K562 (cell line): ENCODE results near the gene FATE1. TPM values are rescaled to one million over a fixed set of nuclear protein-coding genes. Genes with fewer than 3 reads are reported as not detected.

Experiments
- ATAC-seq: fragments of 200-7000 bp; cut with Tn5 transposase; 3 replicates; pipeline ENCODE4 v1.9.1; 2020; ENCODE audit warnings: moderate library complexity
- BruUV-seq: library from RNA; stranded (reverse); fragments of 400-500 nt; replicated peaks from 2 replicates; lab custom pipeline; 2021; lab: Mats Ljungman, UMichigan
- CTCF ChIA-PET: fragments of 300-600 bp; formaldehyde crosslinking; extraction: SDS; loops from one replicate; lab custom pipeline; 2021; ENCODE audit warnings: low intra/inter-chr PET ratio; lab: Yijun Ruan, JAX
- POLR2A ChIA-PET: fragments of 300-600, 350-650 bp; sonication (Branson Sonifier 250); formaldehyde crosslinking; extraction: SDS; loops from one replicate; lab custom pipeline; 2021; ENCODE audit warnings: antibody characterized with exemption, inconsistent platforms; lab: Yijun Ruan, JAX
- DNase-seq, 4 experiments: peaks; one replicate each; pipeline versions ENCODE4 v3.0.0 to v3.0.0-alpha.2; 2011 to 2018; ENCODE audit warnings: low spot score in 3 of 4, mixed read lengths in 3 of 4; ENCODE audit errors: extremely low read depth in 1 of 4
- FAIRE-seq: peaks from 2 replicates; lab custom pipeline; 2011; peaks lifted over from hg19 to GRCh38; lab: Jason Lieb, UNC
- H2AFZ ChIP-seq: 2 replicates; pipeline ENCODE4 v1.6.0; 2011; ENCODE audit warnings: low read depth, low read length, control low read depth, inconsistent platforms
- H3K27ac ChIP-seq: fragments of 200-600 bp; 3 replicates; pipeline ENCODE4 v1.8.0; 2011; ENCODE audit warnings: low read depth, mild to moderate bottlenecking, control low read depth, inconsistent platforms, low read length, moderate library complexity, mixed read lengths; ENCODE audit errors: extremely low read depth
- H3K27me3 ChIP-seq, 2 experiments: fragments of 300-600 bp in 1 of 2; 2 replicates in 1 of 2; 3 replicates in 1 of 2; pipeline versions ENCODE4 v1.6.0 to v1.8.0; 2011; ENCODE audit warnings: inconsistent platforms in 2 of 2, low read length in 2 of 2, mild to moderate bottlenecking in 1 of 2, mixed read lengths in 1 of 2, moderate library complexity in 1 of 2; ENCODE audit not compliant: control insufficient read depth in 2 of 2, insufficient read depth in 2 of 2
- H3K36me3 ChIP-seq: fragments of 300-600 bp; 3 replicates; pipeline ENCODE4 v1.8.0; 2011; ENCODE audit warnings: mild to moderate bottlenecking, low read length, inconsistent platforms; ENCODE audit not compliant: control insufficient read depth, insufficient read depth
- H3K4me1 ChIP-seq, 2 experiments: fragments of 200-600 bp in 1 of 2; replicated peaks in 1 of 2; 2 replicates in 1 of 2; 3 replicates in 1 of 2; pipeline versions ENCODE4 v1.5.1 to v1.8.0; 2011; ENCODE audit warnings: inconsistent platforms in 2 of 2, low read length in 2 of 2, mild to moderate bottlenecking in 1 of 2, mixed read lengths in 1 of 2, moderate library complexity in 1 of 2; ENCODE audit not compliant: control insufficient read depth in 2 of 2, insufficient read depth in 2 of 2
- H3K4me2 ChIP-seq: 2 replicates; pipeline ENCODE4 v1.6.1; 2011; ENCODE audit warnings: low read length, control low read depth, inconsistent platforms, mixed read lengths; ENCODE audit not compliant: insufficient read depth
- H3K4me3 ChIP-seq: fragments of 200-600 bp; sonication (generic), shearing (Covaris generic); 2 replicates; pipeline ENCODE4 v1.5.1; 2016; ENCODE audit warnings: control low read depth, inconsistent platforms
- H3K79me2 ChIP-seq: fragments of 200-600 bp; 3 replicates; pipeline ENCODE4 v1.8.0; 2011; ENCODE audit warnings: low read length, inconsistent platforms; ENCODE audit not compliant: control insufficient read depth, insufficient read depth
- H3K9ac ChIP-seq, 2 experiments: 2 replicates each; pipeline versions ENCODE4 v1.6.0 to v1.6.1; 2011; ENCODE audit warnings: low read depth in 2 of 2, low read length in 2 of 2, control low read depth in 1 of 2, inconsistent platforms in 1 of 2, mild to moderate bottlenecking in 1 of 2, mixed read lengths in 1 of 2; ENCODE audit not compliant: insufficient read depth in 1 of 2
- H3K9me1 ChIP-seq: one replicate; pipeline ENCODE4 v1.6.0; 2011; ENCODE audit warnings: inconsistent platforms, mild to moderate bottlenecking, low read length, moderate library complexity; ENCODE audit not compliant: control insufficient read depth, insufficient read depth
- H3K9me3 ChIP-seq: replicated peaks from 2 replicates; pipeline ENCODE4 v1.5.1; 2011; ENCODE audit warnings: low read depth, low read length, inconsistent platforms; ENCODE audit not compliant: control insufficient read depth, insufficient read depth
- H4K20me1 ChIP-seq: replicated peaks from 2 replicates; pipeline ENCODE4 v1.6.1; 2011; ENCODE audit warnings: low read length, inconsistent platforms, mixed read lengths; ENCODE audit not compliant: control insufficient read depth, insufficient read depth
- ATF4 ChIP-seq: fragments of 450-650 bp; formaldehyde crosslinking; IDR thresholded peaks from 2 replicates; pipeline ENCODE4 v1.4.0; 2022; ENCODE audit warnings: mild to moderate bottlenecking, moderate library complexity
- GMEB1 ChIP-seq: fragments of 250-450 bp; sonication (Bioruptor Pico); IDR thresholded peaks from 2 replicates; pipeline ENCODE4 v1.4.0; 2020; ENCODE audit warnings: mild to moderate bottlenecking
- HDAC3 ChIP-seq: fragments of 450-650 bp; IDR thresholded peaks from 2 replicates; pipeline ENCODE4 v1.6.1; 2018; ENCODE audit warnings: borderline replicate concordance, mild to moderate bottlenecking, moderate library complexity; ENCODE audit not compliant: partially characterized antibody
- HNRNPLL ChIP-seq: fragments of 200-400 bp; formaldehyde crosslinking; IDR thresholded peaks from 2 replicates; pipeline ENCODE4 v1.6.1; 2017; ENCODE audit warnings: low read length, low read depth, mild to moderate bottlenecking; ENCODE audit not compliant: poor library complexity, severe bottlenecking
- POLR2A ChIP-seq: fragments of 450-650 bp; conservative IDR thresholded peaks from 2 replicates; pipeline ENCODE4 v1.6.1; 2016
- RAD21 ChIP-seq, 2 experiments: fragments of 250-450 bp in 1 of 2; fragments of 450-650 bp in 1 of 2; sonication (Bioruptor Pico) in 1 of 2; formaldehyde crosslinking in 1 of 2; IDR thresholded peaks in 1 of 2; conservative IDR thresholded peaks in 1 of 2; 2 replicates each; pipeline versions ENCODE4 v1.4.0 to v1.8.0; 2020 to 2022; ENCODE audit warnings: mild to moderate bottlenecking in 2 of 2, moderate library complexity in 1 of 2
- U2AF1 ChIP-seq: fragments of 200-400 bp; formaldehyde crosslinking; optimal IDR thresholded peaks from 2 replicates; pipeline ENCODE3; 2017; ENCODE audit warnings: mild to moderate bottlenecking, low read depth, low read length, moderate library complexity
- ZNF77 ChIP-seq: fragments of 250-450 bp; sonication (Bioruptor Pico); IDR thresholded peaks from 2 replicates; pipeline ENCODE4 v1.5.0; 2020
- whole genome bisulfite sequencing: fragments of 100-300 bp; shearing (Covaris generic); methylation state at CpG from one replicate; pipeline ENCODE4 v1.1.6; 2016; ENCODE audit warnings: low coverage, mixed read lengths; ENCODE audit not compliant: insufficient coverage; ENCODE audit errors: missing lambda C conversion rate; 5-methylcytosine and 5-hydroxymethylcytosine counted together
- in situ Hi-C: fragments of 300-500 bp; cut with MboI; formaldehyde crosslinking; loops from 4 replicates; pipeline ENCODE4 v1.15.0; 2018; ENCODE audit warnings: inconsistent platforms, mixed read lengths
- intact Hi-C: fragments of 100-400 bp; cut with micrococcal nuclease; formaldehyde crosslinking; loops from 2 replicates; pipeline ENCODE4 v1.14.2; 2022
- polyA plus RNA-seq, 8 experiments: library from polyadenylated mRNA; depleted of rRNA in 4 of 8; stranded (reverse) in 5 of 8; unstranded in 3 of 8; fragments of >200 nt; fragmentation: Nextera tagmentation in 2 of 8; fragmentation: Illumina TruSeq in 1 of 8; extraction: Ambion mirVana in 2 of 8; extraction: Trizol in 1 of 8; gene quantifications; 2 replicates each; pipeline versions ENCODE4 v1.2.1 to v1.2.3, GENCODE V29; 2011 to 2014; ENCODE audit warnings: inconsistent platforms in 1 of 8, missing spikeins in 1 of 8
- total RNA-seq, 7 experiments: library from RNA; depleted of rRNA in 6 of 7; stranded (reverse); fragments of >200 nt in 6 of 7; fragmentation: Illumina TruSeq in 2 of 7; extraction: Trizol in 2 of 7; gene quantifications; 2 replicates each; pipeline versions ENCODE4 v1.2.1 to v1.2.3, GENCODE V29; 2011 to 2021; ENCODE audit warnings: low replicate concordance in 1 of 7

The FATE1 gene
- total and polyA plus RNA-seq, 9 of the 15 experiments (the other 6 are each of a cell fraction or from before 2014, with no cell fraction given), result not detected

- ATAC-seq, result no peak
- ChIA-PET CTCF (no interaction called here), POLR2A (interaction anchor here (0.6 to 1.5 kb wide), 4 partner anchors 9 to 1670 kb away, joined by 3 to 4 read pairs (median 4); no protein-coding TSS in a partner anchor)
These were observed 10.9 kb downstream of the FATE1 start for GRCh38 chrX:151726751-151727150.

More at GRCh38 chrX:151726751-151727150, 10.9 kb downstream of the FATE1 start:
- no peak for FAIRE-seq
- Histone ChIP-seq H3K4me3 (no peak overlapping the region), H3K4me2 (no peak overlapping the region), H3K27ac (no peak overlapping the region), H3K27me3 (peaks cover 0 to 14% of the 10 kb centered on the region in 2 experiments; a peak in 1 of 5 replicates), H3K9me1 (no peaks in the 10 kb centered on the region), H3K4me1 (peaks cover 0 to 7% of the 10 kb centered on the region in 2 experiments; a peak in 2 of 5 replicates), H3K9me3 (no peaks in the 10 kb centered on the region), H3K36me3 (no peaks in the 10 kb centered on the region), H4K20me1 (no peaks in the 10 kb centered on the region), H3K79me2 (no peaks in the 10 kb centered on the region), H3K9ac (no peak overlapping the region), H2AFZ (no peak overlapping the region)
- DNase-seq, result no peak
- intact Hi-C loops, result no loop called here
- in situ Hi-C loops, result no loop called here
- WGBS, result 0% methylated on average over 2 of the region's 5 CpGs
- BruUV-seq, result no TSS peak
- TF ChIP-seq ZNF77 (CRISPR knock-in tag) (no peak), HDAC3 (no peak), POLR2A (no peak), U2AF1 (no peak), RAD21 (CRISPR knock-in tag; conservative IDR thresholded peaks at IDR 0.05 in 1 of 2, IDR thresholded peaks at IDR 0.05 in 1 of 2) (no peak), HNRNPLL (no peak), ATF4 (no peak), GMEB1 (no peak)
